Tongue (tissue), 2 donors: ENCODE data around the gene FOXK1. TPM values are rescaled to one million over a fixed set of nuclear protein-coding genes. Genes with fewer than 3 reads are reported as not detected.
"Not testable (repeated sequence)": the region's sequence is repeated elsewhere in the genome, so short reads cannot be mapped to it uniquely, and the experiment has no call there.

Source experiments
- DNase-seq: peaks from one replicate; pipeline ENCODE4 v3.0.0-alpha.2; 2015
- total RNA-seq: library from RNA; depleted of rRNA; stranded (reverse); fragments of >200 nt; gene quantifications from one replicate; pipeline ENCODE4 v1.2.3, GENCODE V29; 2014

FOXK1 gene
- total RNA-seq, 1 donor from 2014 or later, result 26.9 TPM

GRCh38 chr7:4787947-4788626, 106.0 kb downstream of the FOXK1 start:
- DNase-seq, result no peak

GRCh38 chr7:4788627-4789189, 106.6 kb downstream of the FOXK1 start:
- DNase-seq, result no peak

GRCh38 chr7:4789194-4790077, 107.3 kb downstream of the FOXK1 start:
- DNase-seq, result no peak

GRCh38 chr7:4790078-4790465, 108.0 kb downstream of the FOXK1 start:
- DNase-seq, result no peak

GRCh38 chr7:4790516-4790991, 108.5 kb downstream of the FOXK1 start:
- no peak for DNase-seq

- no peak for DNase-seq
Observed at GRCh38 chr7:4791101-4791737, 109.1 kb downstream of the FOXK1 start.

- peak; percentile 87 for DNase-seq
Observed at GRCh38 chr7:4791738-4792536, 109.8 kb downstream of the FOXK1 start.

GRCh38 chr7:4792537-4793126, 110.5 kb downstream of the FOXK1 start:
- peak; percentile 42 for DNase-seq

GRCh38 chr7:4793385-4793993, 111.4 kb downstream of the FOXK1 start:
- not testable (repeated sequence) for DNase-seq

GRCh38 chr7:4794171-4794570, 112.1 kb downstream of the FOXK1 start:
- not testable (repeated sequence) for DNase-seq

GRCh38 chr7:4794591-4795350, 112.7 kb downstream of the FOXK1 start:
- DNase-seq, result no peak

GRCh38 chr7:4796453-4796852, 114.4 kb downstream of the FOXK1 start:
- DNase-seq, result no peak

- DNase-seq, result peak; percentile 63
Observed at GRCh38 chr7:4797858-4798705, 116.0 kb downstream of the FOXK1 start.

- DNase-seq, result no peak
Observed at GRCh38 chr7:4798706-4799235, 116.7 kb downstream of the FOXK1 start.

GRCh38 chr7:4799508-4800268, 117.6 kb downstream of the FOXK1 start:
- no peak for DNase-seq

GRCh38 chr7:4800487-4800886, 118.4 kb downstream of the FOXK1 start:
- no peak for DNase-seq

GRCh38 chr7:4800926-4801838, 119.1 kb downstream of the FOXK1 start:
- no peak for DNase-seq
